GM21515 (cell line): ENCODE results near the gene ST6GAL1.
"Not testable (repeated sequence)": the region's sequence is repeated elsewhere in the genome, so short reads cannot be mapped to it uniquely, and the experiment has no call there.

Experiments used
- ATAC-seq: cut with Tn5 transposase; IDR thresholded peaks from one replicate; pipeline ENCODE4 v1.9.1; 2021; ENCODE audit not compliant: unreplicated experiment

Gene ST6GAL1

GRCh38 chr3:187017511-187018230, 87.3 kb downstream of the ST6GAL1 start:
- ATAC-seq = no peak

GRCh38 chr3:187019542-187020072, 89.3 kb downstream of the ST6GAL1 start:
- ATAC-seq = no peak

DNA sequence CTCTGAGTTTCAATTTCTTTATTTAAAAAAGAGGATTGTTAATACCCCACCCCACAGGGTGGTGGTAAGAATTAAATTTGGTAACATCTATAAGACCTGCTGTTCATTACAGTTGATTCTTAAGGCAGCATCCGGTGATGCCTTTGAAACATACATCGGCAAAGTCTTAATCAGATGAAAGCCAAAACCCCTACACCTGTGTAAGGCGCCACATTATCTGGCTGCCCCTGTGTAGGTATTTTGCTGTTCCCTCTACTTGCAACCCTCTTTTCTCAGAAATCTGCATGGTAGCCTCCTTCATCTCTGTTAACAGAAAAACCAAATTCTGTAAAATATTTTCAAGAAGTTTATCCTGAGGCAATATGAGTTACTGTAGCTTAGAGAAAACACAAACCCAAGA, 90.0 kb downstream of the ST6GAL1 start:
- no peak for ATAC-seq

- peak; percentile 39 for ATAC-seq
Observed at GRCh38 chr3:187021748-187022402, 91.5 kb downstream of the ST6GAL1 start.

GRCh38 chr3:187022403-187023029, 92.2 kb downstream of the ST6GAL1 start:
- ATAC-seq = no peak

GRCh38 chr3:187023340-187023739, 93.0 kb downstream of the ST6GAL1 start:
- ATAC-seq = not testable (repeated sequence)

DNA sequence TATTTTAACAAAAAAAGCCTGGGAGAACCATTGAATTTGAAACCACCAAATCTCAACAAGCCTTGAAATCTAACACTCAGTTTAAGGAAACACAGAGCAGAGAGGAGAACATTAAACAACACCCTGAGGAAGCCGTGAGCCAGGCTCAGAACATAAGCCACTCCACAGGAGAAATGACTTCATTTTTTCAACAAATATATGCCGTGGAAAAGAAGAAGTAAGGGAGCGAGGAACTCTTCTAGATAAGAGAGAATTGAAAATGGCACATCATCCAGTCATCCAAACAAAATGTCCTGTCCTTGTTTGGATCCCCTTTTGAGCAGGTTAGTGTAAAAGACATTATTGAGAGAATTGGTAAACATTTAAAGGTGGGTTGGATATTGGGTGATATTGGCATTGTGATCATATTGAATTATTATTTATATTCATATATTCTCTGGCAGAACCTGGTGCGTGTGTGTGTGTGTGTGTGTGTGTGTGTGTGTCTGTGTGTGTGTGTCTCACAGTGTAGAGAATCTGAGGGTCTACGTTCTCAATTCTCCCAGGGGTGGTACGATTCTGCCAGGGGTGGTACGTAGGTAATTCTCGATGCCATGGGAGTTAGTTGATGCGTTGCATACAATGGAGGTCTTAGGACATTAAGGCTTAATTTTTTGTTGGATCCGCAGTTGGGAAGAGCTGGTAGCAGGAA, 94.4 kb downstream of the ST6GAL1 start:
- no peak for ATAC-seq

DNA sequence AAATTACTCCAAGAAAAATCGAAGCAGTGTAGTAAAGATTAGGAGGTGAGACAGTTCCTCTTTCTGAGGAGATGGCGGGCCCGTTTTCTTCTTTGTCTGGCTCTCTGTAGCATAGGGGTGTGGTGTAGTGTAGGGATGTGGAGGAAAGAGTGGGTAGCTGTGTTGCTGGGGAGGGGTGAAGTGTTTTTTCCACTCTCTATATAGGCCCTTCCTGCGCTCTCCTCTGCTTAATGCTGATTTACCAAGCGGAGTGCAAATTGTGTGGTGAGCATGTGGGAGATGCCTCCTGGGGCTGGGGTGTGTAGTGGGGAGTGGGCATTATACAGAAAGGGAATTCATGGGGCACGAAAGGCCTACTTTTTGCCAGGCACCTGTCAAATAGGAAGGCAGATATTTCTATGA, 94.9 kb downstream of the ST6GAL1 start:
- ATAC-seq = peak; percentile 31

DNA sequence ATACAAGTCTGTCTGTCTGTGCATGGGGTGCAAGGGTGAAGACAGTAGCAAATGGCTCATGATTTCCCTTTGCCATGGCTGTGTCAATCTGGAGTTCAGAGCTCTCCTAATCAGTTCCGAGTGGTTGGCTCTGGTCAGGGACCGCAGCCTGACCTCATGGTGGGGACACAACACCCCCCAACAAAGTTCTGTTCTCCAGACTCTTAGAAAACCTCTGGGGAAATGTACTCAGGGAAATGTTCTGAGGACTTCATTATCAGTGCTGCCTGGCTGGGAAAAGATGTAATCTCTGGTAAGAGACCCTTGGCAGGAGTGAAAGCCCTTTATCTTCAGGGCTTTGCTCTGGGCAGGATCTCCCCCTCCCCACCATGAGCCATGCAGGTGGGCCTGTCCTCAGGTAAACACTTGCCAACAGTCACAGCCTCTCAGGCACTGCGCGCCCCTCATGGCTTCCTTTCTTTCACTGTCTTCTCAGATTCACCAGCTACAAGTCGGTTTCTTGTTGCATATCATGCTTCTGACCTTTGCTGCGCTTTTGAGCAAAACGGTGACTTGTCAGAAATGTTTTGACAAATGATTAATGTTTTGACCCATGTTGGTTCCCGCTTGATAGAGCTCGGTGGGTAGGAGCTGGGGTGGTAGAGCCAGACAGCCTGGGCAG, 95.5 kb downstream of the ST6GAL1 start:
- peak; percentile 20 for ATAC-seq

- no peak for ATAC-seq
Observed at GRCh38 chr3:187026317-187026670, 96.0 kb downstream of the ST6GAL1 start.

DNA sequence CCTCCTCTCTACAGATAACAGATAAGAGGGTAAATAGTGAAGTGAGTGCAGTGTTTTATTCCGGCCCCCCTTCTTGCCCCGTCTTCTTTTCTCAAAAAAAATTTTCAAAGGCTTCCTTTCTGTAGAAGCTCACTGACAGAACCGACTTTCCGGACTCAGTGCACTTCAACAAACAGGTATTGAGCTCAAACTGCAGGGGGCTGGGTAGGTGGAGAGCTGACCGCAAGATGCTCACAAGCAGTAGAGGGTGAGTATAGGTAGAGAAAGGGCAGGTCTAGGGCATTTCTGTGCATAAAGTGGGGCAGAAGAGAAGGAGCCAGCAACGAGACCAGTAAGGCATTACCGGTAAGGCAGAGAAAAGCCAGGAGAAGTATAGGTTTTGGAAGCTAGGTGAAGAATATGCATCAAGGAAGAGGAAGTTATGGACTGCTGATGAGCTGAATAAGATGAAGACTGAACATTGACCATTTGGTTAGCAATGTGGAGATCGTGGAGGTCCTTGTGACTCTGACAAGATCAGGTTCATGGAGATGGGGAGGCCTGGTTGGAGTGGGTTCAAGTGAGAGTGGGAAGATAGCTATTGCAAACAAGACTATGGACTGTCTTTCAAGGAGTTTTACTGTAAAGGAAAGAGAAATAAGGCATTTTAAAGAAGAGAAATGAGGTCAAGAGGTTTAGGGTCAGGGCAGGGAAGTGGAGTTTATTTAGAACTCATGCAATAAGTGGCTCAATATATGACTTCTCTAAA, 97.4 kb downstream of the ST6GAL1 start:
- peak; percentile 39 for ATAC-seq

DNA sequence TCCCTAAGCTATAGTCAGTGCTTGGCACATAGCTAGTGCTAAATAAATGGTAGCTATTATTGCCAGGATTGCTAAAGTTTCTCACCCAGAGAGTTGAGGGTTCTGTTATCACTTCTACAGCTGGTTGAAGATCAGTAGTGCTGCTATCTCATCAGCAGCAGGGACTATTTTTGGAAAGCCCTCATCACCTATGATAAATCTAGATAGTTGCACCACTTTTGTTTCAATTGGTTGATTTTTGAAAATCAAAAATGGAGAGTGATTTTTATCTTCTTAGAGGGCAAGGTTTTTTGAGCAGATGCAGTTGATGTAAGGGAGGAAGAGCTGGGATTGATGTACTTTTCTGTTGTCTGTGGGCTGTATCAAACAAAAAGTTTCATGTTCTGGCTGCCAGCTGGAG, 101.6 kb downstream of the ST6GAL1 start:
- no peak for ATAC-seq

- no peak for ATAC-seq
Observed at GRCh38 chr3:187036394-187036793, 106.1 kb downstream of the ST6GAL1 start.

DNA sequence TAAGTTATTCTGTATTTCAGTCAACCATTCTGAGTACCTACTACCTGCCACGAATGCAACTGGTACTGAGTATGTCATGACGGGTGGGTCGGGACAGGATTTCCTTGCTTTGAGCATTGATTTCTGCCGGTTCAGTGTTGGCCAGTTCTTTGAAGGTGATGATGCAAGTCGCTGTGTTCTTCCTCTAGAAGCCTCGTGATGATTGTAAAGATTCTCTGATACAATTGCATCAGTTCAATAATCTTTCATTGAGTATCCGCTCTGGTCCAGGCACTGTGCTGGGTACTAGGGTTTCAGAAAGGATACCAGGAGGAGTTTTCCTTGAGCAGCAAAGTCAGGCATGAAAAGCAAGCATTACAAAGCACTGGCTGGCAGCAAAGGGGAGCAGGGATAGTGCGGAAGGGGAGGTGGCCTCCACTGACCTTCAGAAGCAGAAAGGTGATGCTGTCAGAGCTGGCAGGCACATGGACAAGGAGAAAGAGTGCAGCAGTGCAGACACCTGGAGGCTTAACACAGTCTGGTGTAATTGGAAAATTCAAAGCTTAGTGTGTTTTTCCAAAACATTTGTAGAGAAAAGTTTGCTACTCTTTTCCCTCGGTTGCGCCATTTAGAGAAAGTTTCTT, 108.9 kb downstream of the ST6GAL1 start:
- ATAC-seq = no peak

GRCh38 chr3:187039723-187040414, 109.5 kb downstream of the ST6GAL1 start:
- no peak for ATAC-seq

- ATAC-seq = no peak
Observed at GRCh38 chr3:187040516-187041361, 110.4 kb downstream of the ST6GAL1 start.

- ATAC-seq = peak; percentile 38
Observed at GRCh38 chr3:187041362-187042307, 111.3 kb downstream of the ST6GAL1 start.
